IPS-20b (cell line): Measurements from ENCODE around the gene VSIG4.

Experiments used
- H3K27ac ChIP-seq: one replicate; pipeline ENCODE4 v1.5.1; 2013; ENCODE audit warnings: low read length
- H3K27me3 ChIP-seq: 2 replicates; pipeline ENCODE4 v1.6.1; 2013; ENCODE audit warnings: mild to moderate bottlenecking, low read length, inconsistent platforms; ENCODE audit not compliant: insufficient read depth
- H3K36me3 ChIP-seq: 2 replicates; pipeline ENCODE4 v1.6.1; 2013; ENCODE audit warnings: low read depth, mild to moderate bottlenecking, inconsistent platforms, low read length, moderate library complexity; ENCODE audit not compliant: insufficient read depth
- H3K4me1 ChIP-seq: 2 replicates; pipeline ENCODE4 v1.6.1; 2013; ENCODE audit warnings: mild to moderate bottlenecking, control low read depth, inconsistent platforms, low read length, moderate library complexity; ENCODE audit not compliant: insufficient read depth
- H3K4me3 ChIP-seq: 2 replicates; pipeline ENCODE4 v1.5.1; 2013; ENCODE audit warnings: mild to moderate bottlenecking, low read length, inconsistent platforms
- H3K9ac ChIP-seq: 2 replicates; pipeline ENCODE4 v1.6.1; 2013; ENCODE audit warnings: low read depth, mild to moderate bottlenecking, inconsistent platforms, low read length, moderate library complexity
- H3K9me3 ChIP-seq: 2 replicates; pipeline ENCODE4 v1.6.1; 2013; ENCODE audit warnings: mild to moderate bottlenecking, low read depth, low read length, inconsistent platforms; ENCODE audit not compliant: insufficient read depth

VSIG4 gene

GRCh38 chrX:66023385-66024091 is 16.3 kb downstream of the VSIG4 start:
- Histone ChIP-seq H3K4me3 (no peak overlapping the region), H3K9me3 (no peaks in the 10 kb centered on the region), H3K9ac (no peak overlapping the region), H3K4me1 (no peaks in the 10 kb centered on the region), H3K27me3 (no peaks in the 10 kb centered on the region), H3K27ac (no peak overlapping the region), H3K36me3 (no peaks in the 10 kb centered on the region)

GRCh38 chrX:66022632-66023384 is 17.1 kb downstream of the VSIG4 start:
- no peak overlapping the region for H3K4me3 ChIP-seq
- H3K27ac ChIP-seq: no peak overlapping the region
- no peaks in the 10 kb centered on the region for H3K9me3 ChIP-seq
- no peaks in the 10 kb centered on the region for H3K36me3 ChIP-seq
- H3K4me1 ChIP-seq: no peaks in the 10 kb centered on the region
- H3K9ac ChIP-seq: no peak overlapping the region
- H3K27me3 ChIP-seq: no peaks in the 10 kb centered on the region

GRCh38 chrX:66021765-66022631 is 17.9 kb downstream of the VSIG4 start:
- no peaks in the 10 kb centered on the region for H3K9me3 ChIP-seq
- no peak overlapping the region for H3K27ac ChIP-seq
- no peaks in the 10 kb centered on the region for H3K36me3 ChIP-seq
- no peaks in the 10 kb centered on the region for H3K27me3 ChIP-seq
- H3K4me3 ChIP-seq: no peak overlapping the region
- no peaks in the 10 kb centered on the region for H3K4me1 ChIP-seq
- H3K9ac ChIP-seq: no peak overlapping the region

- no peaks in the 10 kb centered on the region for H3K9me3 ChIP-seq
- no peaks in the 10 kb centered on the region for H3K27me3 ChIP-seq
- H3K36me3 ChIP-seq: no peaks in the 10 kb centered on the region
- H3K27ac ChIP-seq: no peak overlapping the region
- no peak overlapping the region for H3K9ac ChIP-seq
- no peak overlapping the region for H3K4me3 ChIP-seq
- H3K4me1 ChIP-seq: no peaks in the 10 kb centered on the region
Observed at GRCh38 chrX:66021401-66021764, 18.5 kb downstream of the VSIG4 start.

GRCh38 chrX:66020631-66021334 is 19.1 kb downstream of the VSIG4 start:
- Histone ChIP-seq H3K9ac (no peak overlapping the region), H3K4me3 (no peak overlapping the region), H3K9me3 (no peaks in the 10 kb centered on the region), H3K36me3 (no peaks in the 10 kb centered on the region), H3K27ac (no peak overlapping the region), H3K4me1 (no peaks in the 10 kb centered on the region), H3K27me3 (no peaks in the 10 kb centered on the region)

GRCh38 chrX:66019974-66020373 is 19.9 kb downstream of the VSIG4 start:
- Histone ChIP-seq H3K9ac (no peak overlapping the region), H3K27me3 (no peaks in the 10 kb centered on the region), H3K9me3 (no peaks in the 10 kb centered on the region), H3K4me1 (no peaks in the 10 kb centered on the region), H3K36me3 (no peaks in the 10 kb centered on the region), H3K4me3 (no peak overlapping the region), H3K27ac (no peak overlapping the region)

GRCh38 chrX:66019310-66019652 is 20.6 kb downstream of the VSIG4 start:
- Histone ChIP-seq H3K9me3 (no peaks in the 10 kb centered on the region), H3K36me3 (no peaks in the 10 kb centered on the region), H3K4me1 (no peaks in the 10 kb centered on the region), H3K27ac (no peak overlapping the region), H3K27me3 (no peaks in the 10 kb centered on the region), H3K9ac (no peak overlapping the region), H3K4me3 (no peak overlapping the region)

GRCh38 chrX:66018585-66019309 is 21.1 kb downstream of the VSIG4 start:
- no peaks in the 10 kb centered on the region for H3K4me1 ChIP-seq
- H3K27me3 ChIP-seq: no peaks in the 10 kb centered on the region
- H3K36me3 ChIP-seq: no peaks in the 10 kb centered on the region
- no peak overlapping the region for H3K9ac ChIP-seq
- H3K9me3 ChIP-seq: no peaks in the 10 kb centered on the region
- no peak overlapping the region for H3K4me3 ChIP-seq
- no peak overlapping the region for H3K27ac ChIP-seq

GRCh38 chrX:66017659-66018170 is 22.2 kb downstream of the VSIG4 start:
- Histone ChIP-seq H3K4me1 (no peaks in the 10 kb centered on the region), H3K4me3 (no peak overlapping the region), H3K36me3 (no peaks in the 10 kb centered on the region), H3K9me3 (no peaks in the 10 kb centered on the region), H3K9ac (no peak overlapping the region), H3K27ac (no peak overlapping the region), H3K27me3 (no peaks in the 10 kb centered on the region)

- H3K9ac ChIP-seq: no peak overlapping the region
- H3K27me3 ChIP-seq: no peaks in the 10 kb centered on the region
- H3K27ac ChIP-seq: no peak overlapping the region
- no peaks in the 10 kb centered on the region for H3K4me1 ChIP-seq
- H3K4me3 ChIP-seq: no peak overlapping the region
- no peaks in the 10 kb centered on the region for H3K9me3 ChIP-seq
- no peaks in the 10 kb centered on the region for H3K36me3 ChIP-seq
Observed at GRCh38 chrX:66016905-66017658, 22.8 kb downstream of the VSIG4 start.
